ENCODE results near the gene DNAJB4. TPM values are rescaled to one million over a fixed set of nuclear protein-coding genes. Genes with fewer than 3 reads are reported as not detected.

Gene DNAJB4
- total and polyA plus RNA-seq, 2 of the 13 experiments (the other 11 are each of a cell fraction or from before 2014, with no cell fraction given), result 4.4 to 18.6 TPM

- TF ChIP-seq ZNF138 (CRISPR knock-in tag; IDR thresholded peaks at IDR 0.05; ENCODE audit: low read depth), result no peak
- TF ChIP-seq GATA4 (IDR thresholded peaks at IDR 0.05; ENCODE audit: borderline replicate concordance, low read depth), result peak; percentile 91
- TF ChIP-seq HMG20A (CRISPR knock-in tag; IDR thresholded peaks at IDR 0.05; ENCODE audit: borderline replicate concordance), result no peak
- no peak for TF ChIP-seq MLLT10 (CRISPR knock-in tag; IDR thresholded peaks at IDR 0.05)
- TF ChIP-seq SCMH1 (CRISPR knock-in tag; IDR thresholded peaks at IDR 0.05; ENCODE audit: borderline replicate concordance), result no peak
- no peak for TF ChIP-seq ZNF124 (CRISPR knock-in tag; IDR thresholded peaks at IDR 0.05)
- TF ChIP-seq, protein P1, sequence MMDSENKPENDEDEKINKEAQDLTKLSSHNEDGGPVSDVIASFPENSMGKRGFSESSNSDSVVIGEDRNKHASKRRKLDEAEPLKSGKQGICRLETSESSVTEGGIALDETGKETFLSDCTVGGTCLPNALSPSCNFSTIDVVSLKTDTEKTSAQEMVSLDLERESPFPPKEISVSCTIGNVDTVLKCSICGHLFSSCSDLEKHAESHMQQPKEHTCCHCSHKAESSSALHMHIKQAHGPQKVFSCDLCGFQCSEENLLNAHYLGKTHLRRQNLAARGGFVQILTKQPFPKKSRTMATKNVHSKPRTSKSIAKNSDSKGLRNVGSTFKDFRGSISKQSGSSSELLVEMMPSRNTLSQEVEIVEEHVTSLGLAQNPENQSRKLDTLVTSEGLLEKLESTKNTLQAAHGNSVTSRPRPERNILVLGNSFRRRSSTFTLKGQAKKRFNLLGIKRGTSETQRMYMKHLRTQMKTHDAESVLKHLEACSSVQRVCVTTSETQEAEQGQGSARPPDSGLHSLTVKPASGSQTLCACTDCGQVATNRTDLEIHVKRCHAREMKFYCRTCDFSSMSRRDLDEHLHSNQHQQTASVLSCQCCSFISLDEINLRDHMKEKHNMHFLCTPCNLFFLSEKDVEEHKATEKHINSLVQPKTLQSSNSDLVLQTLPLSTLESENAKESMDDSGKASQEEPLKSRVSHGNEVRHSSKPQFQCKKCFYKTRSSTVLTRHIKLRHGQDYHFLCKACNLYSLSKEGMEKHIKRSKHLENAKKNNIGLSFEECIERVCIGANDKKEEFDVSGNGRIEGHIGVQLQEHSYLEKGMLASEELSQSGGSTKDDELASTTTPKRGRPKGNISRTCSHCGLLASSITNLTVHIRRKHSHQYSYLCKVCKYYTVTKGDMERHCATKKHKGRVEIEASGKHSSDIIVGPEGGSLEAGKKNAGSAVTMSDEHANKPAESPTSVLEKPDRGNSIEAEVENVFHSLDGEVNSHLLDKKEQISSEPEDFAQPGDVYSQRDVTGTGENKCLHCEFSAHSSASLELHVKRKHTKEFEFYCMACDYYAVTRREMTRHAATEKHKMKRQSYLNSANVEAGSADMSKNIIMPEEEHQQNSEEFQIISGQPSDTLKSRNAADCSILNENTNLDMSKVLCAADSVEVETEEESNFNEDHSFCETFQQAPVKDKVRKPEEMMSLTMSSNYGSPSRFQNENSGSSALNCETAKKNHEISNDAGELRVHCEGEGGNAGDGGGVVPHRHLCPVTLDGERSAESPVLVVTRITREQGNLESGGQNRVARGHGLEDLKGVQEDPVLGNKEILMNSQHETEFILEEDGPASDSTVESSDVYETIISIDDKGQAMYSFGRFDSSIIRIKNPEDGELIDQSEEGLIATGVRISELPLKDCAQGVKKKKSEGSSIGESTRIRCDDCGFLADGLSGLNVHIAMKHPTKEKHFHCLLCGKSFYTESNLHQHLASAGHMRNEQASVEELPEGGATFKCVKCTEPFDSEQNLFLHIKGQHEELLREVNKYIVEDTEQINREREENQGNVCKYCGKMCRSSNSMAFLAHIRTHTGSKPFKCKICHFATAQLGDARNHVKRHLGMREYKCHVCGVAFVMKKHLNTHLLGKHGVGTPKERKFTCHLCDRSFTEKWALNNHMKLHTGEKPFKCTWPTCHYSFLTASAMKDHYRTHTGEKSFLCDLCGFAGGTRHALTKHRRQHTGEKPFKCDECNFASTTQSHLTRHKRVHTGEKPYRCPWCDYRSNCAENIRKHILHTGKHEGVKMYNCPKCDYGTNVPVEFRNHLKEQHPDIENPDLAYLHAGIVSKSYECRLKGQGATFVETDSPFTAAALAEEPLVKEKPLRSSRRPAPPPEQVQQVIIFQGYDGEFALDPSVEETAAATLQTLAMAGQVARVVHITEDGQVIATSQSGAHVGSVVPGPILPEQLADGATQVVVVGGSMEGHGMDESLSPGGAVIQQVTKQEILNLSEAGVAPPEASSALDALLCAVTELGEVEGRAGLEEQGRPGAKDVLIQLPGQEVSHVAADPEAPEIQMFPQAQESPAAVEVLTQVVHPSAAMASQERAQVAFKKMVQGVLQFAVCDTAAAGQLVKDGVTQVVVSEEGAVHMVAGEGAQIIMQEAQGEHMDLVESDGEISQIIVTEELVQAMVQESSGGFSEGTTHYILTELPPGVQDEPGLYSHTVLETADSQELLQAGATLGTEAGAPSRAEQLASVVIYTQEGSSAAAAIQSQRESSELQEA (CRISPR knock-in tag; IDR thresholded peaks at IDR 0.05; ENCODE audit: not compliant biosample characterization), result no peak
- TF ChIP-seq ZNF660 (CRISPR knock-in tag; IDR thresholded peaks at IDR 0.05; ENCODE audit: borderline replicate concordance, low read depth), result no peak
- TF ChIP-seq SOX13 (IDR thresholded peaks at IDR 0.05), result no peak; the same call in 1 of the 2 replicates
- TF ChIP-seq SOX13 (CRISPR knock-in tag; conservative IDR thresholded peaks at IDR 0.05 in 1 of 2, IDR thresholded peaks at IDR 0.05 in 1 of 2), result peak in 1 of 2 experiments; percentile 99; a peak in 1 of 4 replicates
- TF ChIP-seq ZNF672 (CRISPR knock-in tag; IDR thresholded peaks at IDR 0.05), result no peak
- no peak for TF ChIP-seq PPARG (CRISPR knock-in tag; conservative IDR thresholded peaks at IDR 0.05)
- no peak for TF ChIP-seq DR1 (CRISPR knock-in tag; IDR thresholded peaks at IDR 0.05)
- no peak for TF ChIP-seq CEBPB (IDR thresholded peaks at IDR 0.05; ENCODE audit: borderline replicate concordance, low read depth, low read length)
- no peak for TF ChIP-seq ZNF713 (CRISPR knock-in tag; IDR thresholded peaks at IDR 0.05)
- no peak for TF ChIP-seq UBTF (CRISPR knock-in tag; IDR thresholded peaks at IDR 0.05)
- TF ChIP-seq ZBTB42 (CRISPR knock-in tag; IDR thresholded peaks at IDR 0.05), result no peak
- TF ChIP-seq ZNF652 (CRISPR knock-in tag; IDR thresholded peaks at IDR 0.05; ENCODE audit: borderline replicate concordance, low read depth), result no peak
Observed at GRCh38 chr1:78003882-78004718, 639 bp upstream of the DNAJB4 start (continued).
